Activated CD8-positive, alpha-beta memory T cell treated with anti-CD3 and anti-CD28 coated beads, Interleukin-2, amount 50 U/mL, for 4 hours (primary cell): ENCODE data around the gene CA5A.

Experiments
- DNase-seq: peaks from one replicate; pipeline ENCODE4 v3.0.0-alpha.2; 2020

CA5A gene

DNA sequence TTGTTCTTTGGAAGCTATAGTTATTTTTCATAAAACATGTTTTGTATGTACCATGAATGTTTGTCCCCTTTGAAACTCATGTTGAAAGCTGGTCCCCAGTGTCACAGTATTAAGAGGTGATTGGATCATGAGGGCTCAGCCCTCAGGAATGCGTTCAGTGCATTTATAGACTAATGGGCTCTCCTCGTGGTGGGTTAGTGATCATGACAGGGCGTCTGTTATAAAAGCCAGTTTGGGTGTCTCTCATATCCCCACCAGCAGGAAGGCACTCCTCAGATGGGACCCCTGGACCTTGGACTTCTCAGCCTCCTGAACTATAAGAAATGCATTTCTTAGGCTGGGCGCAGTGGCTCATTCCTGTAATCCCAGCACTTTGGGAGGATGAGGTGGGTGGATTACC is 25.3 kb upstream of the CA5A start:
- no peak for DNase-seq

DNA sequence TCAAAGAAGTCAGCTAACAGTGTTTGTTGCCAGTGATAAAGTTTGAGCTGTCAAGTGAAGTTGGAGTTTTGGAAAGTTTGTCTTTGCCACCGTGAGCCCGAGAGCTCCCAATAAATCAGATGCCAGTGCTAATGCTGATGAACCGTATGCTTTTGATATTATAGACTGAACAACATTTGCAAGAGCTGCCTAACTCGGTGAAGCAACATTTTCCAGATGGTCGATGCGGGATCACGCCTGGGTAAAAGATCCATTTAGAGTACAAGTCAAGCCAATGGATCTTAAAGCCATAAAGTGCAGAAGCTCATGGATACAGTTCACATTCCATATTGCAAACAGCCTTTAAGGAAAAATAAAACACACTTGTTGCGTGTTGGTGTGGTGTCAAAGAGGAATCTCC is 24.5 kb upstream of the CA5A start:
- DNase-seq: no peak

DNA sequence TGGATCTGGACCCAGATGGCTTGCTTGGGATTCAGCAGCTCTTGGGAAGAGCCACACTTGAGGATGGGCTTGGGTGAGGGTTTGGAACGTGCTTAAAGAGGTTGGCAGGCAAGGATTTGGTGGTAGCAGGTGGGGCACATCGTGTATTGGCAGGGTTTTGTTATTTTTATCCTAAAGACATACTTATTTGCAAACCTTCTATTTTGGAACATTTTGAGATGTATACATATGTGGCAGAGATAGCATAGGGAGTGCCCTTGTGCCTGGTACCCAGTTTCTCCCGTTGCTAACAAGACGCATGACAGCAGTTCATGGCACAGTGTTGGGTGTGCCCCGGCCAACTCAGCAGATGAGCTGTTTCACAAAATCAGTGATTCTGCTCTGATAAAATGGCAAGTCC is 24.0 kb upstream of the CA5A start:
- no peak for DNase-seq

DNA sequence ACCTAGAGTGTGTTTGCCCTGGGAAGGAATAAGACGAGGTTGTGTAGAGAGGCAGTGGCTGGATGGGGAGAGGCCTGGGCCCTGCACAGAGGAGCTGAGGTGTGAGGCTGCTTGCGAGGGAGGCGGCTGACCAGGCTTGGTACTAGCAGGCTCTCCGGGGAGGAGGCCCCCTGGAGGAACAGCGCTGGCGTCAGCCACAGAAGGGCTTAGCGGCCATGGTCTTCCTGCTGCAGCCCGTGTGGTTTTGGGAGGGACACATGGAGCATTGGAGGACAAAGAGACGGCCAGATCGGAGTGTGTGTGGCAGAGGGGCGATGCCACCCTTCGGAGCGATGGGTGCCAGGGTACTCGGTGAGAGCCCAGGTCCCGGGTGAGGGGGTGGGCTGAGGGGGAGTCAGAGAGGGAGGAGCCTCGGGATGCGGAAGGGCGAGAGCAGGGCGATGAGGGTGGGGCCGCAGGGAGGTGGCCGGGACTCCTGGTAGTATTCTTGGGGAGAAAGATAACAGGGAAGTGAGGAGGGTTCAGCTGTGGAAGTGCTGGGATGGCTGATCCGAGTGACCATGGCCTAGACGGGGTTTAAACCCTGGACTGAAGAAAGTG is 23.2 kb upstream of the CA5A start:
- DNase-seq: no peak

DNA sequence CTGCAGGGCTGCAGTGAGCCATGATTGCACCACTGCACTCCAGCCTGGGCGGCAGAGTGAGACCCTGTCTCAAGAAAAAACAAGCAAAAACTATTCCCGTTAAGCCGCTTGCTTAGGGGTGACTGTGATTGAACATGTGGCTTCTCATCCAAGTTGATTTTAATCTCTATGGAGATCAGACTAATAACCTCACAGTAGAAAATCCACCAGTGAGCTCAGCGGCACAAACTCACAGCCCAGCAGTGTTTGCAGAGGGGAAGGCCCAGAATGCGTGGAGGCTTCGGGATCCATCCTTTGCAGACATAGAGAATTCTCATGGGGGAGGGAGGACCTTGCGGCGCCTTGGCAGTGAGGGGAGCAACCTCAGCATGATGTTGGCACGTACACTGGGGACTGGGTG is 22.3 kb upstream of the CA5A start:
- no peak for DNase-seq

DNA sequence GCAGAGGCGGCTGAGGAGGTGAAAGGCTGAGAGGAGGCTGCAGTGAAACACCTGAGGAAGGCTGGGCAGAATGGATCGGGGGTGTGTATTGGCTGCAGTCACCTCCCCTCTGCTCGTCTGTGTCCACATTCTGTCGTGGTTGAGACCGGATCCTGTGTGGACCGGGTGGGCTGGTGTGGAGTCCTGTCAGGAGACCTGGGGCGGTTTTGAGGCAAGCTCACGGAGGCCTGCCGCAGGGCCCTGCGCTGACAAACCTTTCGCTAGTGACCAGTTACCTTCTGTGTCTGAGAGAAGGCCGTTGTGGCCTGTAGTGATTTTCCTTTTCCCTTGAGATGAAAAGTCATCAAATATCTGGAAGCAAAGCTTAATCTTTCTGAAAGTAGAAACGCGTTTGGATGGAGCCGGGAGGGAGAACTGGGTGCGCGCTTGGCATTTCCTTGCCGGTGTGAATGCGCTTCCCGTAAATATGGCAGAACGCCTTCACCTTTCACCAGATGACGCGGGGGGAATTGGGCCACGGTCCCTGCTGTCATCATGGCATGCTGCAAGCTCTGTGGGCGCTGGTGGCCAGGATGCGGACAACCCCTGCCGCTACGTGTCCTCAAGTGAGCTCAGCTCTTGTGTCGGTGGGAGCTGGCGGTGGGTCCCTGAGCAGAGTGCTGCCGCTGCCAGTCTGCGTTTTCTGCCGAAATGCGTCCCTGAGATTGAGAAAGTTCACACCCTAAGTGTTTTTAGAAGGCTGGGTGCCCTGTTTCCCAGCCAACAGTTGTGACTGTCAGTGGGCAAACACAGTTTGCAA is 21.2 kb upstream of the CA5A start:
- no peak for DNase-seq

DNA sequence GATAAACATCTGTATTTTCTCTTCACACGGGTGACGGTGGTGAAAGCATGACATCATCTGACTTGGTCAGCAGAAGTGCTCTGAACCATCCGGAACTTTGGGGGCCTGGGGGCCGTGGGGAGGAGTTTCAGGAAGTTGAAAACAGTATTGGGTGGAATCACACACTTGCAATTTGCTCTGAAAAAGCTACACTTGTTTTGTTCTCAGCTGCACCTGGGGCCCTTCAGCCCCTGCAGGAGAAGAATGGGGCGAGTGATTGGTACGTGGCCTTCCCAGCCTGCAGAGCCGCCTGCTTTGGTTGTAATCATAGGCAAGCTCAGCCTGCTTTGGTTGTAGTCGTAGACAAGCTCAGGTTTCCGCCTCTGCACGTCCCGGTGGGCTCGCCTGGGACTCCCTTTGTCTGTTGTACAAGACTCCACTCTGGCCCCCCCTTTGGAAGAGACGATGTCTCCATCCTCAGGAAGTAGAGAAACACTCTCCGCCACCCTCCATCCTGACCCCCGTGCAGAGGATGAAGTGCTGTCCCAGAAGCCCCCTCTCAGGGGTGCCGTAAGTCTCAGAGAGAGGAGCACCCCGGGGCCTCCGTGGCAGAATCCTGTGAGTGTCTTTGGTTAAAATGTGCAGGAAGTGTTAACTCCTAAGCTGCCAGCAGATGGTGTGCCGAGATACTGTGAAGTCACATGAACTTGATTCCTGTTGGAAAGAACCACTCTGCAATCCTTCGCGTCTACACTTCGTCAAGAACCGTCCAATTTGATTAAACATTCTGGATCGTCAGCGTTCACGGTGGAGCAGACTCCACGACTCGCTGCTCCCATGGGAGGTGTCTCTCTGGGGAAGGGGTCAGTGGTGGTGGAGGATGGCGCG is 20.3 kb upstream of the CA5A start:
- peak; percentile 72 for DNase-seq

DNA sequence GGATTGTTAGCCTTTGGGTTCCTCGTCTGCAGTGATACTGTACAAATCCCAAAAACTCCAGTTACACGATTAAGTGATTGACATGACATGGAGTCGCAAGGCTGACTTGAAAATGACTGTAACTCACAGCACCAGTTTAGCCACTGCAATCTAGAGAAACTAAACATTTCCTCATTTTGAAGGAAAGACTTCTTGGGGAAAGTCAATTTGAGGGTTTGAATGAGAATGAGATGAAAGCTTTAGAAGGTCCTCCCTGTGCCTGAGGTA is 19.7 kb upstream of the CA5A start:
- no peak for DNase-seq

DNA sequence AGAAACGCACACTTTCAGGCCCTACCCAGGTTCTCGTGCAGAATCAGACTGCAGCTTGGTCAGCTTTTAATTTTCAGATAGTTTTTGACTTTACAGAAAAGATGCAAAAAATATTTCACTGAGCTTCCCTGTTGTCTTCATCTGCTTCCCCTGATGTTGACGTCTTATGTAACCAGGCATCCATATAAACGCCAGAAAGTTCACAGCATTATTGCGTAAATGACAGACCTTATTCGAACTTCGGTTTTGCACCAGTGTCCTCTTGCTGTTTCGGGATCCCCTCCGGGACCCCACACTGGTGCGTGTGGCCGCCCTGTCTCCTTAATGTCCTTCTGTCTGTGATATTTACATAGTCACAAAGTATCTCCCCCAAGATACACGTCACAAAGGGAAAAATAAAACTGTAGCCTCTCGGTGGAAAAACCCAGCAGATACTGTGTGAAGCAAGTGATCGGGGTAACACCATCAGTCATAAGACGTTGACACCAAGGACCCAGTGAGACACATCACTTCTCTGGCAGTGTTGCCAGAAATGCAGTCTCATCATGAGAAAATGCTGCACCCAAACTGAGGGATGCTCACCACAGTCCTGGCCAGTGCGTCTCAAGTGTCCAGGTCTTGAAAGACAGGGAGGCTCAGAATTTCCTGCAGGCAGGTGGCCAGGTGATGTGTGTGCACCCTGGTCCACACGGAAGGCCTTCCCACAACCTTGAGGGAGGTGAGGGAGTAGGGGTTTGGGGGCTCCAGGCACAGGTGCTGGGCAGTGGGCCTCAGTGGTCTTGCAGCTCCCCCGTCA is 19.2 kb upstream of the CA5A start:
- no peak for DNase-seq

DNA sequence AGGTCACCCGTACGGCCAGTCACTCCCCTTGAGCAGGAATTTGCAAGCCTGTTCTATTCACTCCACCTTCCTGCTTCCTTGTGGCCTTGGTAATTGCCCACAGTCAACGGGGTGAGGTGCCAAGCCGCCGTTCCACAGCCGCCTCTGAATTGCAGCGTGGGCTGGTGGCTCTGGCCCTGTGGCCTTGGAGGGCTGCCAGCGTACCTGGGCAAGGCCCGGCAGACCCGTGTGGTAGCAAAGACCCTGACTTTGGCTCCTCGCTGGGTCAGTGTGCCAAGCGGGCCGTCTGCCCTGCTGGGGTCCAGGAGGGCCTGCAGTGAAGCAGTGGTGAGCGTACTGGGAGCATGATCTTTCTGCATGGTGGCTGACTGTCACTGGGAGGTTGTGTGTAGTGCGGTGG is 18.5 kb upstream of the CA5A start:
- no peak for DNase-seq

DNA sequence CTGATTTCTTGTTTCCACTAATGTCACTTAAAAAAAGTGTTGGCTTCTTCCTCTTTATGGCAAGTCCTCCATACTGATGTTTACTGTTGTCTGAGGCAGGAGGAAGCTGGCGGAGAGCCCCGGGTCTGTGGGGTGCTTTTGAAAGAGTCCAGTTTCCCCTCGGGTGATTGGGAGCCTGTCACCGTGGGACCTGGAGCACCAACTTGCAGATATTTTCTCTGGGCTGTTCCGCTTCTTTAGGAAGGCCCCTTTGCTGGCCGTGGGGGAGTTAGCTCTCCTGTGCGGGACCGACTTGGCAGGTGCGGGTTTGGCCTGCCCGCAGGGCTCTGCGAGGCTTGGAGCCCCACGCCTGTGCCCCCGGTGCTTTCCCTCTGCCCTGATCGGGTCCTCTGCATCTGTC is 18.0 kb upstream of the CA5A start:
- no peak for DNase-seq

DNA sequence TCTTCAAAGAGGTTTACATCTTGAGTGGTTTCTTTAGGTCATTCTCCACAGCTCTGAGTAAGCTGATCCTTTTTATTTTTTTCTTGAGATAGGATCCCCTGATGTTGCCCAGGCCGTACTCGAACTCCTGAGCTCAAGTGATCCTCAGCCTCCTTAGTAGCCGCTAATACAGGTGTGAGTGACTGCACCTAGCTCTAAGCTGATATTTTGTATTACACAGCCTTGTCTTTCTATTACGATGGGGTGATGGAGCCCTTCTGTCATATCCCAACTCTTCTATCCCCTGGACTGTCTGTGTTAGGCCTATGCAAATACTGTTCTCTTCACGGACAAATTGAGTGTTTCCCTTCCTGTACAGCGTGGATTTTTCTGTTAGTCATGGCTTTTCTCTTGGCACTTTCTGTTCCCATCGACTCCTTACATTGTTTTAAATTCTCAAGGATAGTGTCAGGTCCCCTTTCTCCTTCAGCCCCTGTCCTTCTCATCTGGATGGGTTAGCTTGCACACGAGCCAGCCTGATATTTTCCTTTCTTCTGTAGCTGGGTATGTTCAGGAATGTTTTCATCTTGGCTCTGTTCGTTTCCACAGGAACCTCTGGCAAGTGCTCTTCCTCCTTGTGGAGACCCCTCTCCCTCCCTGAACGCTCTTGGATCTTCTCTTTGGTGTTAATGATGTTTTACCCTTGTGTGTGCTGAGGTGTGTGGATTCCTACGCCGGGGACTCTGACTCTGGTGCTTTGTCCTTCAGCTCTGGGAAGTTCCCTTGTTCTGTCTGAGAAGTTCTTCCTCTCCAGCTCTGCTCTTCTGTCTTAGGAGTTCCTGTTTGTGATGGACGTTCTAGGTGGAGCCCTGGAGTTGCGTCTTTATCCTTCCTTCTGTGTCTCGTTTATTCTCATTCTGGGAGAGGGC is 17.2 kb upstream of the CA5A start:
- DNase-seq: no peak

DNA sequence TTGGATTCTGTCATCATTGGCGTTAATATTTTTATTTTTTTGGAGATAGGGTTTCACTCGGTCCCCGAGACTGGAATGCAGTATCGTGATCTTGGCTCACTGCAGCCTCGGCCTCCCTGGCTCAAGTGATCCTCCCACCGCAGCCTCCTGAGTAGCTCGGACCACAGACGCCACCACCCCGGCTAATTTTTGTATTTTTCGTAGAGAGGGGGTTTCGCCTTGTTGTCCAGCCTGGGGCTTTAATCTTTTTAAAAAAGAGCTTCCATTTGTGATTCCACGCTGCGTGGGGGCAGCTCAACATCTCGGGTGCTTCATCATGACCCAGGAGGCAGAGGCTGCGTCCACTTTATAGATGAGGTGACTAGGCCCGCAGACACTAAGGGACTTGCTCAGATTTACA is 16.4 kb upstream of the CA5A start:
- DNase-seq: no peak

DNA sequence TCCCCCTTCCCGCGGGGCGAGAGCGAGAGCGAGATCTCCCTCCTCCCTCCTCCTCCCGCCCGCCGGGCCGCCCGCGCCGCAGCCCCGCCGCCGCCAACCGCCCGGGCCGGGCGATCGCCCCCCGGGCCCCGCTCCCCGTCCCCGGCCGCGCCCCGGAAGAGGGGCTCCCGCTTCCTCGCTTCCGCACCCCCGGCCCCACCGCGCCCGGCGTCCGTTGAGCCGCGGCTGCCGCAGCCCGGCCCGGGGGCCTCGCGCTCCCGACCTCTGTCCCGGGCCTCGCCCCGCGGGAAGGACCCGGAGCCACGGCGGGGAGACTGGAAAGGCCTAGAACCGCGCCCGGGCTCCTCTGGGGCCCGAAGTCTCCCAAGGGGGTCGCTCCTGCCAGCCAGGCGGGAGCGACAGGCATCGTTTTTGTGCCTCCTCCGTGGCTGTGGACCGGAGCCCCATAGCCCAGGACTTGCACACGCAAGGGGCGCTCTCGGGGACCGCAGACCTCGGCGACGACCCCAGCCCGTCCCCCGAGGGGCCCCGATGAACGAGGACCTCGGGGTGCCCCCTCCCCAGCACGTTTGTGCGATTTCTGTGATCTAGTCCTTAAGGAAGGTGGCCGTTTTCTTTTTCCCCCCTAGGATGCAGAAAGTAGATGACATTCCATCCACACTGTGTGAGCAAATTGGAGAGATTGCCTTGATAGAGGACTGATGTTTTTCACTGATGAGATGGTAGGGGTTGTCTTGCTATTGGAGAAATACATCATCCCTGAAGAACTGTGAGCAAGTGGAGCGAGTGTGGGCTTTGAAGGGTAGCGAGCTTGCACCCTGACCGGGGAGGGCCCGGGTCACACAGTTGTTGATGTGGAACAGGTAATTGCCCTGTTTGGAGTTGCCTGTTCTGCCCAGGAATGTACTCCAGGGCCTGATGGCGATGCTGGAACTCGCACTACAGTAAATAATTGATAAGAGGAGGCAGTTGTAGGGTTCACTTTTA is 15.5 kb upstream of the CA5A start:
- peak; percentile 47 for DNase-seq

DNA sequence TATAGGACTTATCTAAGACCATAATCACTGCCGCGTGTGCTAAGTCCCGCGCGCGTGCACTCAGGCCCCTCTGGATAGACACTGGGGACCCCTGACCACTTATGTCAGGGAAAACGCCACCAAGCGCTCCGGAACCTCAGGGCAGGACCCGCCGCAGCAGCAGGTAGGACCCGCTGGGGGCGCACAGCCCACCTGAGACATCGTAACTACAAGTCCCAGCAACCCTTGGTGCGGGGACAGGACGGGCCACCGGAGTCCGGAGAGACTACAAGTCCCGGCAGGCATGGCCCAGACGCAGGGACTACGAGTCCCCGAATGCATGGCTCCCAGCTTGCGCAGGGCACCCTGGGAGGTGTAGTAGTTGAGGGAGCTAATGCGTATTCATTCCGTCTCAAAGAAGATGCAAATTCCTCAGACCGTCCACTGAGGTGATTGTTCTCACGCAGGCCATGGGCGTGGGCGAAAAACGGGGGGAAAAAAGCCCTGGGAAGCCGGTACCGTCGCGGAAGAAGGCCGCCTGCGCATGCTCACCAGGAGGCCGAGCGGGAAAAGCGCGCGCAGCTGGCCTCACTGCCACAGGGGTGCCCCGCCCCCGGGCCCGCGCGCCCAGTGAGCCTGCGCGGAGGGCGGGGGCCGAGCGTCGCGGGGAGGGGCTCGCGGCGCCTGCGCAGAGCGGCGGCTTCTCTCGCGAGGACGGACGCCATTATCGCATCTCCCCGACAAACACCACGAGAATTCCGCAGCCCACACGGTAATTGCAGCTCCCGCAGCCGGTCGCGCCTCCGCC is 14.6 kb upstream of the CA5A start, which contains the start of gene BANP:
TSS of gene BANP (plus strand) at position 670 of the 787 bp plus-strand sequence. CDS start 23,682 bp downstream, outside the sequence.
- DNase-seq: peak; percentile 95

DNA sequence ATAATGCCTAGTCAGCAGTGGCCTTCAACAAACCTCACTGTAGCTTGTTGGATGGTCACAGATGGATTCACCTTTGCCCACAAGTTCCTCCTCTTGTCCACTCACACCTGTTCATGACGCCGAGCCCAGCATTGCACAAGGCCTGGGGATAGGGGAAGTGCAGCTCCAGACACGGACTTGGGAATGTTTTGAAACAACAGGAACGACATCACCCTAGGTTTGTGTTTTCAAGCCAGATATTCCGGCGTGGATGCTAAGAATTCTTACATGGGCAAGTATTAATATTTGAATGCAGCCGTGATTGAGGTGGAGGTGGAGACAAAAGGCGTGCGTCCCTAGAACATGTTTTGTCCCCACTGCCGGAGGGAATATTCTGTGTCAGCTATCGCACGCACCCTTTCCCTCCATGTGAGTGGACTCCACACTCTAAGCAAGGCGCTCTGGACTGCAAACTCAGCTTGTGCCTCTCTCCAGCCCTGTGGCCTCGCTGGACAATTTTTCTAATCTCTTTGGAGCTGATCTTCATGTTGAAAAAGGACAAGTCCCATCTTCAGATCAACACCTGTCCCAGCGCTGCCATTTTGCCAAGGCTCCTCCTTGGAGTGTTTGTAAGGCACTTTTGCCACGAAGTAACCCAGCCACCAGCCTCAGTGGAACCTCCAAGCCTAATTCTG is 12.9 kb upstream of the CA5A start:
- DNase-seq: no peak

DNA sequence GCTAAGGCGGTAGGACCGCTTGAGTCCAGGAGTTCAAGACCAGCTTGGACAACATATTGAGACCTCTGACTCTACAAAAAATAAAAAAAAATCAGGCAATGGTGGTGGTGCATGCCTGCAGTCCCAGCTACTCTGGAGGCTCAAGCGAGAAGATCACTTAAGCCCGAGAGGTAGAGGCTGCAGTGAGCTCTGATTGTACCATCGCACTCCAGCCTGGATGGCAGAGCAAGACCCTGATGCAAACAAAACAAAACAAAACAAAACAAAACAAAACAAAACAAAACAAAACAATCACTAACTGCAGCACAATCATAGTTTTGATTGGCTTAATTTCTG is 12.4 kb upstream of the CA5A start:
- DNase-seq: no peak

DNA sequence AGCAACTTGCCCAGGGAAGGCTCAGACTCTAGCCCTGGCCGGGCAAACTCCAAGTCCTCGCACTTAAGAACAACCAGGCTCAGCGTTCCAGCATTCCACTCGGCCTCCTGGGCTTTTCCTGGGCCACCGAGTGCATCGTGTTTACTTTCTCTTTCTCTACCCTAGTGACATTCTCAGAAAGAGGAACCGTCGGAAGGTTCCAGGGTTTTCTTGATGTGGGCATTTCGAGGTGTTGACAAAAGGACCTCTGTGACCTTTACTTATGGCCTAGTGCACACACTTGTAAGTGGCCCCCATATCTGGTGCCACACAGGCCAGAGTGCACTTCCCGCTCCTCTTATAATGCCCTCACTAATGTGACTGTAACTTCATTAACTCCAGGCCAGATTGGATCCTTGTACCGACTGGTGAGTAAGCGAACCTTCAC is 11.8 kb upstream of the CA5A start:
- no peak for DNase-seq

DNA sequence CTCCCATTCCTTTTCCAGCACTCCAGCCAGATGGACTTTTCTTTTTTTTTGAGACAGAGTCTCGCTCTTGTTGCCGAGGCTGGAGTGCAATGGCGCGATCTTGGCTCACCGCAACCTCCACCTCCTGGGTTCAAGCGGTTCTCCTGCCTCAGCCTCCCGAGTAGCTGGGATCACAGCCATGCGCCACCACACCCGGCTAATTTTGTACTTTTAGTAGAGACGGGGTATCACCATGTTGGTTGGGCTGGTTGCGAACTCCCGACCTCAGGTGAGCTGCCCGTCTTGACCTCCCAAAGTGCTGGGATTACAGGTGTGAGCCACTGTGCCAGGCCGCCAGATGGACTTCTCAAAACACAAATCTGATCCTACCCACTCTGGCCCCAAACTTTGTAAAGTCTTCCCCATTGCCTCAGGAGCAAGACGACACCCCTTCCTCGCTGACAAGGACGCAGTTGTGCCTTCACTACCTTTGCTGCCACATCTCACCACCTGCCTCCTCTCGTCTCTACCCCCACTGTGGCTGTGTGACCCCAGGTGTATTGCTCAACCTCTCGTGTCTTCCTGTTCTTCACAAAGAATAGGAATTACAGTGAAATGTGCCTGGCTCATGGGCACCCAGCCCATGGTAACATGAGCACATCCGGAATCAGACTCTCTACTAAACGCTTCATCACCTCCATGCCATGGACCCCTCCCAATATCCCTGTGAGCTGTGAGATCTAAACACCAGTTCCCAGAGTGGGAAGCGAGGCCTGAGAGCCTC is 11.2 kb upstream of the CA5A start:
- no peak for DNase-seq
